ENCODE results near the gene TMEM26.
"Not testable (repeated sequence)": the region's sequence is repeated elsewhere in the genome, so short reads cannot be mapped to it uniquely, and the experiment has no call there.

The TMEM26 gene

GRCh38 chr10:61398366-61399129 lies 54.6 kb downstream of the TMEM26 start:
- DNase-seq: no peak

GRCh38 chr10:61397175-61397986 lies 55.8 kb downstream of the TMEM26 start:
- no peak for DNase-seq

- DNase-seq: no peak
Observed at GRCh38 chr10:61391281-61391680, 61.9 kb downstream of the TMEM26 start.

- no peak for DNase-seq
Observed at GRCh38 chr10:61390851-61391250, 62.3 kb downstream of the TMEM26 start.

- no peak for DNase-seq
Observed at GRCh38 chr10:61389887-61390286, 63.3 kb downstream of the TMEM26 start.

- DNase-seq: not testable (repeated sequence)
Observed at GRCh38 chr10:61388986-61389385, 64.2 kb downstream of the TMEM26 start.

- DNase-seq: no peak
Observed at GRCh38 chr10:61385231-61386001, 67.8 kb downstream of the TMEM26 start.

- DNase-seq: not testable (repeated sequence)
Observed at GRCh38 chr10:61381153-61381552, 72.0 kb downstream of the TMEM26 start.

- no peak for DNase-seq
Observed at GRCh38 chr10:61378865-61379264, 74.3 kb downstream of the TMEM26 start.

GRCh38 chr10:61376908-61377368 lies 76.2 kb downstream of the TMEM26 start:
- DNase-seq: no peak

GRCh38 chr10:61376377-61376776 lies 76.8 kb downstream of the TMEM26 start:
- DNase-seq: no peak

GRCh38 chr10:61366365-61366764 lies 86.8 kb downstream of the TMEM26 start:
- no peak for DNase-seq

- no peak for DNase-seq
Observed at GRCh38 chr10:61364619-61365018, 88.6 kb downstream of the TMEM26 start.

GRCh38 chr10:61363006-61363405 lies 90.2 kb downstream of the TMEM26 start:
- no peak for DNase-seq

GRCh38 chr10:61359452-61359851 lies 93.7 kb downstream of the TMEM26 start:
- peak; percentile 3 for DNase-seq

GRCh38 chr10:61357687-61358086 lies 95.5 kb downstream of the TMEM26 start:
- DNase-seq: no peak
